Bronchial epithelial cell (primary cell): ENCODE measurements around the gene NAP1L4. TPM values are rescaled to one million over a fixed set of nuclear protein-coding genes. Genes with fewer than 3 reads are reported as not detected.

ENCODE experiments used
- DNase-seq: peaks from one replicate; pipeline ENCODE4 v3.0.0-alpha.2; 2010; ENCODE audit warnings: low read depth
- FAIRE-seq: peaks from 2 replicates; lab custom pipeline; 2011; peaks lifted over from hg19 to GRCh38; lab: Jason Lieb, UNC
- H3K27me3 ChIP-seq: 2 replicates; pipeline ENCODE4 v1.5.1; 2011; ENCODE audit warnings: low read length; ENCODE audit not compliant: control insufficient read depth, insufficient read depth
- H3K36me3 ChIP-seq: 2 replicates; pipeline ENCODE4 v1.5.1; 2011; ENCODE audit warnings: low read length; ENCODE audit not compliant: control insufficient read depth, insufficient read depth
- H3K4me3 ChIP-seq: 2 replicates; pipeline ENCODE4 v1.5.1; 2011; ENCODE audit warnings: mild to moderate bottlenecking, low read depth, low read length, control low read depth
- total RNA-seq: library from RNA; depleted of rRNA; stranded (reverse); fragments of >200 nt; gene quantifications from 2 replicates; pipeline ENCODE4 v1.2.1, GENCODE V29; 2014
- TF ChIP-seq, protein P1 (sequence below): IDR thresholded peaks from 2 replicates; pipeline ENCODE4 v1.5.1; 2011; ENCODE audit warnings: mild to moderate bottlenecking, moderate library complexity, low read length, control low read depth, inconsistent platforms; ENCODE audit not compliant: insufficient read depth, severe bottlenecking

NAP1L4 gene
- total RNA-seq, 1 donor from 2014 or later: 101 TPM

GRCh38 chr11:3009481-3009880 is 17.4 kb upstream of the NAP1L4 start:
- TF ChIP-seq, protein P1, sequence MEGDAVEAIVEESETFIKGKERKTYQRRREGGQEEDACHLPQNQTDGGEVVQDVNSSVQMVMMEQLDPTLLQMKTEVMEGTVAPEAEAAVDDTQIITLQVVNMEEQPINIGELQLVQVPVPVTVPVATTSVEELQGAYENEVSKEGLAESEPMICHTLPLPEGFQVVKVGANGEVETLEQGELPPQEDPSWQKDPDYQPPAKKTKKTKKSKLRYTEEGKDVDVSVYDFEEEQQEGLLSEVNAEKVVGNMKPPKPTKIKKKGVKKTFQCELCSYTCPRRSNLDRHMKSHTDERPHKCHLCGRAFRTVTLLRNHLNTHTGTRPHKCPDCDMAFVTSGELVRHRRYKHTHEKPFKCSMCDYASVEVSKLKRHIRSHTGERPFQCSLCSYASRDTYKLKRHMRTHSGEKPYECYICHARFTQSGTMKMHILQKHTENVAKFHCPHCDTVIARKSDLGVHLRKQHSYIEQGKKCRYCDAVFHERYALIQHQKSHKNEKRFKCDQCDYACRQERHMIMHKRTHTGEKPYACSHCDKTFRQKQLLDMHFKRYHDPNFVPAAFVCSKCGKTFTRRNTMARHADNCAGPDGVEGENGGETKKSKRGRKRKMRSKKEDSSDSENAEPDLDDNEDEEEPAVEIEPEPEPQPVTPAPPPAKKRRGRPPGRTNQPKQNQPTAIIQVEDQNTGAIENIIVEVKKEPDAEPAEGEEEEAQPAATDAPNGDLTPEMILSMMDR: no peak
- H3K4me3 ChIP-seq: no peak overlapping the region
- no peaks in the 10 kb centered on the region for H3K27me3 ChIP-seq
- FAIRE-seq: no peak
- peaks cover 40% of the 10 kb centered on the region for H3K36me3 ChIP-seq
- DNase-seq: no peak

DNA sequence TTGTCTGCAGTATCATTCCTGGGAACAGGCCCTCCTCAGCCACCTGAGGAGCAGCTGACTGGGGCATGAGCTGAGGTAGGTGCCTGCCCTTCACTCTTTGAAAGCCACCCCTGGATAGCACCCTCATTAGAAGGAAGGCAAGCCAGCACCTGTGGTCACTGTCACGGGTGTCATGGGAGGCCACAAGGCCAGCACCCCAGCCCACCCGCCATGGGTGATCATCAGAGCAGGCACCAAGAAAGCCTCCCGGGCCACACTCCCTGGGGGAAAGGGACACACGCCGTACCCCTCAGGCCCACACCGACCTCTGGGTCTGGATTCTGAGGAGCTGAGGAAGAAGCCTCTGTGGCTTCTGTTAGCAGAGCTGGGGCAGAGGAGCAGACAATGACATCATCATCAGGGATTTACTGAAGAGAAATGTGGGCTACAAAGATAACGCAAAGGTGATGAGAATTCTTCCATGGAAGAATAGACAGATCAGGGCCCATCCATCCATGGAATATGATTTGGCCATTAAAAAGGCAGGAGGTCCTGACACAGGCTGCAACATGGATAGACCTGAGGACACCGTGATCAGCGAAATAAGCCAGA is 16.7 kb upstream of the NAP1L4 start:
- DNase-seq (no peak), FAIRE-seq (no peak)
- H3K4me3 ChIP-seq: no peak overlapping the region
- H3K27me3 ChIP-seq: no peaks in the 10 kb centered on the region
- H3K36me3 ChIP-seq: peaks cover 39% of the 10 kb centered on the region
- TF ChIP-seq, protein P1: no peak

GRCh38 chr11:3007404-3008010 is 15.4 kb upstream of the NAP1L4 start:
- Histone ChIP-seq H3K36me3 (peaks cover 43% of the 10 kb centered on the region), H3K27me3 (no peaks in the 10 kb centered on the region), H3K4me3 (no peak overlapping the region)
- DNase-seq (no peak), FAIRE-seq (peak; percentile 28)
- TF ChIP-seq, protein P1: no peak

DNA sequence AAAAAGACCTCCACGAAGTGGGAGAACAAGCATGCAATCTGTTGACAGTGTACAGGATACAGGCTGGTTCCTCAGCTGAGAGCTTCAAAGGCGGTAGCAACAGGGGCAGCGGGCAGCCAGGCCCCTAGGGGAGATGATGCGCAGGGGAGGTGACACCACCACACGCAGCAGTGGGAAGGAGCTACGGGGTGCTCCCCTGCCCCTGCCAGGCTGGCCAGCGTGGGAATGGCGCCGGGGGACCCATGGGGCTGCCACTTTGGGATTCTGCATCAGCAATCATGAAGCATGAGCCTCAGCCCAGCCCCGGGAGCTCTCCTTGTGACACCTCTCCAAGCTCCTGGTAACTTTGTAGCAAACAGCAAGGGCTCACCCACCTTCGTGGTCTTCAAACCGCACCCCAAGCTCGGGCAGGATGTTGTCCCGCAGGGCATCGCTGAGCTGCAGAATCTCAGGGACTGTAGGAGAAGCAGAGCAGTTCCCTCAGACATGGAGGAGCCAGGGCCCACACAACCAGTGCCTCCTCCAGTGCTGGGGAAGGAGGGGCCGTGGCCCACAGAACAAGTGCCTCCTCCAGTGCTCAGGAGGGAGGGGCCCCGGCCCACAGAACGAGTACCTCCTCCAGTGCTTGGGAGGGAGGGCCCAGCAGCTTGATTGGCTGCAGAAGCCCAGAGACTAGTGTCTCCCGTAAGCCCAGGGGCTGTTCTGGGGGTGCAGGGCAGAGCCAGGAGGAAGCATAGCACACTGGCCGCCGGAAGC is 14.6 kb upstream of the NAP1L4 start:
- Histone ChIP-seq H3K36me3 (peaks cover 38% of the 10 kb centered on the region), H3K4me3 (no peak overlapping the region), H3K27me3 (no peaks in the 10 kb centered on the region)
- no peak for FAIRE-seq
- TF ChIP-seq, protein P1: no peak
- no peak for DNase-seq

DNA sequence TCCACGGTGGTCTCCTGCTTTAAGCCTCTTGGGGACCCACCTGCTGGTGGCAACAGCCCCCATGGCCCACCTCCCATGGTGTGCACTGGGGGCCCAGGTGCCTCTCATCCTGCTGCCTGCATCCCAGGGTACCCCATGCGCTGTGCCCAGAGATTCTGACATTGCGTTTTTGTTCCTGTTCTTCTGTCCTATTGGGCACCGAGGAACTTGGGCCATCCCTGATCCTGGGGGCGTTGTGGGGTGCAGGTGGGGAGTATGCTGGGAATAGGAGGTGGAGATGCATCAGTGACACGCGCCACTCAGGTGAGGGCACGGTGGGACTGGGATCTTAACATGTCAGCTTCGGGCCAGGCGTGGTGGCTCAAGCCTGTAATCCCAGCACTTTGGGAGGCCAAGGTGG is 12.4 kb upstream of the NAP1L4 start:
- TF ChIP-seq, protein P1: no peak
- H3K27me3 ChIP-seq: no peaks in the 10 kb centered on the region
- no peak for FAIRE-seq
- peaks cover 25% of the 10 kb centered on the region for H3K36me3 ChIP-seq
- no peak for DNase-seq
- no peak overlapping the region for H3K4me3 ChIP-seq
